ENCODE results near the gene LRRC8C. TPM values are rescaled to one million over a fixed set of nuclear protein-coding genes. Genes with fewer than 3 reads are reported as not detected.

Gene LRRC8C
- 15.6 and 22.6 TPM in 2 replicates for total RNA-seq

DNA sequence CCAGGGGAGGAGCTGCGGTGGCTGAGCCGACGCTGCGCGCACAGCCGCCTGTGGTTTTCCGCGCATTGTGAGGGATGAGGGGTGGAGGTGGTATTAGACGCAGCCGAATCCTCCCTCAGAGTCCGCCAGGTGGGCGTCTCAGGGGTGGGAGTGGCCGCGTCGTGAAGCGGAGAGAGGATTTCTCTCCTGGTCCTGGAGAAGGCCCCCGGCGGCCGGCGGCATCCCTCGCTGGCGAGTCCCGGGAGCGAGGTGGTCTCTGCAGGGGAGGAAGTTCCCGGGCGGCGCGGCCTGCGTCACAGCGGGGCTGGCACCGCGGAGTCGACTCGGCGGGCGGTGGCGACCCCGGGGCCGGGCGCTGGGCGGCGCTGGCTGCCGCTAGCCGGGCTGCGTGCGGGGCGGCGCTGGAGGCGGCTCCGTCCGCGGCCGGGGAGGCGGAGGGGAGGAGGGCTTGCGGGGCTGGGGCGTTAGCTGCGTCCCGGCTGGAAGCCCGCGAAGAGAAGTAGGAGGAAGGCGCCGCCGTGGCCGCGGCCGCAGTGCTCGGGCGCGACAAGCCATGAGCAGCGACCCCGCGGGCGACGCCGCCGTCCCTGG, at the start of gene LRRC8C:
TSS of gene LRRC8C (plus strand) at position 464 of the 591 bp plus-strand sequence. CDS start 53,354 bp downstream, outside the sequence.

Other genes starting within 250 kb of the LRRC8C start
- gene LRRC8B, start 108.3 kb upstream of the LRRC8C start, total RNA-seq: 3.9 and 14.9 TPM in 2 replicates
- gene LRRC8D, start 187.9 kb downstream of the LRRC8C start, total RNA-seq: 15.6 and 22.3 TPM in 2 replicates

Measured in epithelial cell of umbilical artery (primary cell).